Liver (tissue), 3 donors: ENCODE measurements around the gene ZCCHC14.

ENCODE experiments used
- EGR1 ChIP-seq, 2 donors: IDR thresholded peaks; 2 replicates each; pipeline ENCODE4 v1.6.1; 2016 to 2018; ENCODE audit warnings: antibody characterized with exemption in 2 of 2, low read depth in 2 of 2
- FOXA1 ChIP-seq: IDR thresholded peaks from 2 replicates; pipeline ENCODE4 v1.6.1; 2016; ENCODE audit warnings: antibody characterized with exemption
- NR2F2 ChIP-seq: IDR thresholded peaks from 2 replicates; pipeline ENCODE4 v1.6.1; 2016; ENCODE audit warnings: antibody characterized with exemption
- TF ChIP-seq, protein P1 (sequence below): IDR thresholded peaks from 2 replicates; pipeline ENCODE4 v1.6.1; 2016; ENCODE audit warnings: antibody characterized with exemption
- TF ChIP-seq, protein P2 (sequence below): fragments of 150-350 bp; IDR thresholded peaks from 2 replicates; pipeline ENCODE4 v1.5.1; 2017; ENCODE audit warnings: improper control_type of control experiment, low read depth, low read length; ENCODE audit not compliant: missing input control
- donor health status: healthy.
- donor health status: healthy.

DNA sequence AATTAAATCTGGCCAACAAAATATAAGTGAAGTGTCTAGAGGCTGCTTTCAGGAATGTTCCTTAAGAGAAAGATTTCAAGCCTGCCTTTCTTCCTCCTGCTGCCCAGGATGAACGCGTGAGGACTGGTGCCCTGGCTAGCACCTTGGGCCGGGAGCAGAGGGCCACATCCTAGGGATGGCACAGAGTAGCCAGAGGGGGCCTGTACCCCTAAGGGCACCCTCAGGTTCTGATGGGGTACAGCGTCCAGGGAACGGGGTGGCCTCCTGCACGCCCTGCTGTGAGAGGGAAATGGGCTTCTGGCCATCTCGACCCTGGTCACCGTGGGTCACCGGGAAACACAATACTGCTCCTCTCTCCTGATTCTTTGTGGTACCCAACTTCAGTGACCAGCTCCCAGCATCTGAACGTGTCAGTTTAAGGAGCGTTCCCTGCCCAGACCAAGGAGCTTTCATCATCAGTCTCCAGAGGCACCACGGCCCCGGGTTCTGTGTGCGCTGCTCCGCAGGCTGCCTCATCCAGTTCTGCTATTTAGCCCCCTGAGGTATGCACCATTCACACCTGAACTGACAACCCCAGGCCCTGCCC lies 60.4 kb downstream of the ZCCHC14 start:
- TF ChIP-seq NR2F2, result no peak
- TF ChIP-seq, protein P1, sequence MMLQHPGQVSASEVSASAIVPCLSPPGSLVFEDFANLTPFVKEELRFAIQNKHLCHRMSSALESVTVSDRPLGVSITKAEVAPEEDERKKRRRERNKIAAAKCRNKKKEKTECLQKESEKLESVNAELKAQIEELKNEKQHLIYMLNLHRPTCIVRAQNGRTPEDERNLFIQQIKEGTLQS, result no peak
- no peak for TF ChIP-seq FOXA1
- TF ChIP-seq, protein P2, sequence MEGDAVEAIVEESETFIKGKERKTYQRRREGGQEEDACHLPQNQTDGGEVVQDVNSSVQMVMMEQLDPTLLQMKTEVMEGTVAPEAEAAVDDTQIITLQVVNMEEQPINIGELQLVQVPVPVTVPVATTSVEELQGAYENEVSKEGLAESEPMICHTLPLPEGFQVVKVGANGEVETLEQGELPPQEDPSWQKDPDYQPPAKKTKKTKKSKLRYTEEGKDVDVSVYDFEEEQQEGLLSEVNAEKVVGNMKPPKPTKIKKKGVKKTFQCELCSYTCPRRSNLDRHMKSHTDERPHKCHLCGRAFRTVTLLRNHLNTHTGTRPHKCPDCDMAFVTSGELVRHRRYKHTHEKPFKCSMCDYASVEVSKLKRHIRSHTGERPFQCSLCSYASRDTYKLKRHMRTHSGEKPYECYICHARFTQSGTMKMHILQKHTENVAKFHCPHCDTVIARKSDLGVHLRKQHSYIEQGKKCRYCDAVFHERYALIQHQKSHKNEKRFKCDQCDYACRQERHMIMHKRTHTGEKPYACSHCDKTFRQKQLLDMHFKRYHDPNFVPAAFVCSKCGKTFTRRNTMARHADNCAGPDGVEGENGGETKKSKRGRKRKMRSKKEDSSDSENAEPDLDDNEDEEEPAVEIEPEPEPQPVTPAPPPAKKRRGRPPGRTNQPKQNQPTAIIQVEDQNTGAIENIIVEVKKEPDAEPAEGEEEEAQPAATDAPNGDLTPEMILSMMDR, result no peak
- TF ChIP-seq EGR1 (IDR thresholded peaks at IDR 0.05; ENCODE audit: low read depth in 2 of 2), result no peak
